Measurements from ENCODE around the gene GGT1.

The GGT1 gene

GRCh38 chr22:24576778-24577177 lies 26.2 kb upstream of the GGT1 start:
- Histone ChIP-seq H3K4me3 (ENCODE audit: low read depth, low read length) (no peak overlapping the region), H3K27me3 (peaks cover 4% of the 10 kb centered on the region; the same call in 1 of the 2 replicates), H3K9me3 (no peaks in the 10 kb centered on the region), H3K36me3 (peaks cover 38% of the 10 kb centered on the region), H3K4me1 (no peaks in the 10 kb centered on the region; the same call in 1 of the 2 replicates)
- no peak for DNase-seq
- TF ChIP-seq, protein P1, sequence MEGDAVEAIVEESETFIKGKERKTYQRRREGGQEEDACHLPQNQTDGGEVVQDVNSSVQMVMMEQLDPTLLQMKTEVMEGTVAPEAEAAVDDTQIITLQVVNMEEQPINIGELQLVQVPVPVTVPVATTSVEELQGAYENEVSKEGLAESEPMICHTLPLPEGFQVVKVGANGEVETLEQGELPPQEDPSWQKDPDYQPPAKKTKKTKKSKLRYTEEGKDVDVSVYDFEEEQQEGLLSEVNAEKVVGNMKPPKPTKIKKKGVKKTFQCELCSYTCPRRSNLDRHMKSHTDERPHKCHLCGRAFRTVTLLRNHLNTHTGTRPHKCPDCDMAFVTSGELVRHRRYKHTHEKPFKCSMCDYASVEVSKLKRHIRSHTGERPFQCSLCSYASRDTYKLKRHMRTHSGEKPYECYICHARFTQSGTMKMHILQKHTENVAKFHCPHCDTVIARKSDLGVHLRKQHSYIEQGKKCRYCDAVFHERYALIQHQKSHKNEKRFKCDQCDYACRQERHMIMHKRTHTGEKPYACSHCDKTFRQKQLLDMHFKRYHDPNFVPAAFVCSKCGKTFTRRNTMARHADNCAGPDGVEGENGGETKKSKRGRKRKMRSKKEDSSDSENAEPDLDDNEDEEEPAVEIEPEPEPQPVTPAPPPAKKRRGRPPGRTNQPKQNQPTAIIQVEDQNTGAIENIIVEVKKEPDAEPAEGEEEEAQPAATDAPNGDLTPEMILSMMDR (IDR thresholded peaks at IDR 0.05; ENCODE audit: low read depth, low read length): no peak

DNA sequence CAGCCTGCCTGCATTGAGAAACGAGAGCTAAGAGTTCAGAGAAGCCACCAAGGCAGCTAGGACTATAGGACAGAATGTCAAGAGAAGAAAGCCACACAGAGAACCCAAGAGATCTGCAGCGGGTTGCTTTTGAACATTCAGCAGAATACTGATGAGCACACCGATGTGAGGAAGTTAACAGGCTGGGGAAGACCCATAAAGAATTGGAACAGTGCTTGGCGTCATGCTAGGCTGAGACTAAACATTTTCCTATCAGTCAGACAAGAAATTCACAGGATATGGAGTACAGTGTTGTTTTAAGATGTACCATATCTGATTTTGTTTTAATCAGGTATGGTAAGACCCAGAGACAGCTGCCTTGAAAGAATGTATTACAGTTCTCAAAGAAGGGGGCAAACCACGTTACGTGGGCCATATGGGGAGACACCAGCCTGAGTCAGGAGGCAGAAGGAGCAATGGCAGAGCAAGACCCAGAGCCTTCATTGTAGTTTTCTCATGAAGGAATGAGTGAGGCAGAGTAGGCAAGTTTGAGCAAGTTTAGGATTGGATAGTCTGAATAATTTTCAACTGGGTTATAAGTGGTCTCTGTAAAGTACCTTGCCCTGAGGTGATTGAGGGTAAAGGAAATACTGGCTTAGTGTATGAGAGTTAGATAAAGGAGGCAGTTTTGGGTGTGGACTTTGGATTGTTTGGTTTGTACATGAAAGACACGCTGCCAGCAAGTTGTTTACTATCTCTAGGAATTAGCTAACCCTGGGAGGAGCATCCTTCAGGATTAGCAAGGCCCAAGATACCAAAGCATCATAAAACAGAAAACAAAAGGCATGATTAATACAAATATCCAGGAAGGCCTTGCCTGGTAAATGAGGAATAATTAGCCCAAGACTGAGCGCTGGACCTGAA lies 24.4 kb upstream of the GGT1 start:
- Histone ChIP-seq H3K27me3 (peaks cover 4% of the 10 kb centered on the region; the same call in 1 of the 2 replicates), H3K36me3 (peaks cover 20% of the 10 kb centered on the region), H3K4me1 (peaks cover 7% of the 10 kb centered on the region), H3K9me3 (no peaks in the 10 kb centered on the region), H3K4me3 (ENCODE audit: low read depth, low read length) (no peak overlapping the region)
- no peak for DNase-seq
- TF ChIP-seq, protein P1 (IDR thresholded peaks at IDR 0.05; ENCODE audit: low read depth, low read length): no peak

DNA sequence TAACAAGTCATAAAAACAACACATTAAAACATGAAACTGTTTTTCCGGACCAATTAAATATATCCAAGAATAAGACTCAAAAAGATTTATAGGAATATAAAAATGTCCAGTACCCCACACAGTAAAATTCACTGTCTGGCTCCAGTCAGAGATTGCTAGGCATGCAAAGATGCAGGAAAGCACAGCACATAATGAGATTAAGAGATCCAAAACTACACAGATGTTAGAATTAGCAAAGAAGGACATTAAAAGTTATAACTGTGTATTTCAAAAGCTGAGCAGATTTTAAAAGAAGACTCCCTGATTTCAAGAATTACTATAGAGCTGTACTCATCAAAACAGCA lies 23.8 kb upstream of the GGT1 start:
- Histone ChIP-seq H3K27me3 (peaks cover 2% of the 10 kb centered on the region; the same call in 1 of the 2 replicates), H3K9me3 (no peaks in the 10 kb centered on the region), H3K4me1 (peaks cover 8% of the 10 kb centered on the region), H3K4me3 (ENCODE audit: low read depth, low read length) (no peak overlapping the region), H3K36me3 (peaks cover 13% of the 10 kb centered on the region)
- TF ChIP-seq, protein P1 (IDR thresholded peaks at IDR 0.05; ENCODE audit: low read depth, low read length): no peak
- no peak for DNase-seq

GRCh38 chr22:24580276-24580675 lies 22.7 kb upstream of the GGT1 start:
- no peak for DNase-seq
- TF ChIP-seq, protein P1 (IDR thresholded peaks at IDR 0.05; ENCODE audit: low read depth, low read length): no peak
- Histone ChIP-seq H3K36me3 (peaks cover 4% of the 10 kb centered on the region), H3K9me3 (no peaks in the 10 kb centered on the region), H3K4me1 (peaks cover 8% of the 10 kb centered on the region), H3K4me3 (ENCODE audit: low read depth, low read length) (no peak overlapping the region), H3K27me3 (no peaks in the 10 kb centered on the region)

GRCh38 chr22:24582056-24582814 lies 20.8 kb upstream of the GGT1 start:
- Histone ChIP-seq H3K36me3 (no peaks in the 10 kb centered on the region; the same call in 1 of the 2 replicates), H3K4me3 (ENCODE audit: low read depth, low read length) (no peak overlapping the region), H3K9me3 (no peaks in the 10 kb centered on the region), H3K4me1 (peaks cover 8% of the 10 kb centered on the region), H3K27me3 (no peaks in the 10 kb centered on the region)
- TF ChIP-seq, protein P1 (IDR thresholded peaks at IDR 0.05; ENCODE audit: low read depth, low read length): no peak
- DNase-seq: no peak
